Astrocyte of the cerebellum (primary cell): ENCODE measurements around the gene CNNM2.

Source experiments
- DNase-seq: peaks from one replicate; pipeline ENCODE4 v3.0.0-alpha.2; 2011; ENCODE audit warnings: low read depth
- H3K4me3 ChIP-seq: 2 replicates; pipeline ENCODE4 v1.5.1; 2011; ENCODE audit warnings: mild to moderate bottlenecking, low read depth, low read length, moderate library complexity
- in situ Hi-C: cut with HindIII; loops from 2 replicates; pipeline ENCODE4 v1.10.0; 2017; ENCODE audit warnings: low sequenced_read_pairs
- TF ChIP-seq, protein P1 (sequence below): IDR thresholded peaks from 2 replicates; pipeline ENCODE4 v1.5.1; 2012; ENCODE audit warnings: low read length, low read depth, moderate library complexity, mild to moderate bottlenecking; ENCODE audit errors: missing control alignments

CNNM2 gene

DNA sequence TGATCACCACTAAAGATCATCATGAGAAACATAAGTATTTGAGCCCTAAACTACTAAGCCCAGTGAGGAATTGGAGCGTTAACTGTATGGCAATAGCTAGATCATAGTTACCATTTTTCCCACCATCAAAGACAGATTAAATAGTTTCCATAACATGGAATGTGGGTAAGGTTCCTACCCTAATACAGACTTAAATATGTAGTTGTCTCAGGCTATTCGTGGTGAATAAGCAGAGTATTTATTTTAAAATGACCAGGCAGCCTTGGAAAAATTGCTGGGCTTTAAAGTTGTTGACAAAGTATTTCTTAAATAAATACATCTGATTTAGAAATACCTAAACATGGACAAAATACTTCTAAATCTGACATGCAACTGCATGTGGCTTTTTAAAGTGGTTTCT, 168.2 kb downstream of the CNNM2 start:
- DNase-seq = no peak

DNA sequence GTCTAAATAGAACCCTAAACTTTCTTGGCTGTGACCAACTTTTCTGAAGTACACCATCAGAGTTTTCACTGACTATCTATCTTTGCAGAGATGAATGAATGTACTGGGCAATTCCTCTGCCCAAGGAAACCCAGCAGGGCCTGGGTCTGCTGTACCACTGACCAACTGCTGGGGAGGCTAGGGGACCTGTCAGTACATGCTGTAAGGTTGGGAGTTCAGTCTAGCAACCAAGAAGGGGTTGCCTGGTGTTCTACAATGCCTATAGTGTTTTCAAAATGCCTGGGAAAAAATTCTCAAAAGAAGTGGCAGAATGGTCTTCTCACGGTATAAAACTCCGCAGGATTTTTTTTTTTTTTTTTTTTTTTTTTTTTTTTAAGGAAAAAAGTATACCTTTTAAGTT, 168.7 kb downstream of the CNNM2 start:
- TF ChIP-seq, protein P1, sequence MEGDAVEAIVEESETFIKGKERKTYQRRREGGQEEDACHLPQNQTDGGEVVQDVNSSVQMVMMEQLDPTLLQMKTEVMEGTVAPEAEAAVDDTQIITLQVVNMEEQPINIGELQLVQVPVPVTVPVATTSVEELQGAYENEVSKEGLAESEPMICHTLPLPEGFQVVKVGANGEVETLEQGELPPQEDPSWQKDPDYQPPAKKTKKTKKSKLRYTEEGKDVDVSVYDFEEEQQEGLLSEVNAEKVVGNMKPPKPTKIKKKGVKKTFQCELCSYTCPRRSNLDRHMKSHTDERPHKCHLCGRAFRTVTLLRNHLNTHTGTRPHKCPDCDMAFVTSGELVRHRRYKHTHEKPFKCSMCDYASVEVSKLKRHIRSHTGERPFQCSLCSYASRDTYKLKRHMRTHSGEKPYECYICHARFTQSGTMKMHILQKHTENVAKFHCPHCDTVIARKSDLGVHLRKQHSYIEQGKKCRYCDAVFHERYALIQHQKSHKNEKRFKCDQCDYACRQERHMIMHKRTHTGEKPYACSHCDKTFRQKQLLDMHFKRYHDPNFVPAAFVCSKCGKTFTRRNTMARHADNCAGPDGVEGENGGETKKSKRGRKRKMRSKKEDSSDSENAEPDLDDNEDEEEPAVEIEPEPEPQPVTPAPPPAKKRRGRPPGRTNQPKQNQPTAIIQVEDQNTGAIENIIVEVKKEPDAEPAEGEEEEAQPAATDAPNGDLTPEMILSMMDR = no peak
- in situ Hi-C loops = no loop called here

More for the DNA sequence above, 168.2 kb downstream of the CNNM2 start:
- in situ Hi-C loops = no loop called here
- H3K4me3 ChIP-seq = no peak overlapping the region
- TF ChIP-seq, protein P1 = no peak

DNA sequence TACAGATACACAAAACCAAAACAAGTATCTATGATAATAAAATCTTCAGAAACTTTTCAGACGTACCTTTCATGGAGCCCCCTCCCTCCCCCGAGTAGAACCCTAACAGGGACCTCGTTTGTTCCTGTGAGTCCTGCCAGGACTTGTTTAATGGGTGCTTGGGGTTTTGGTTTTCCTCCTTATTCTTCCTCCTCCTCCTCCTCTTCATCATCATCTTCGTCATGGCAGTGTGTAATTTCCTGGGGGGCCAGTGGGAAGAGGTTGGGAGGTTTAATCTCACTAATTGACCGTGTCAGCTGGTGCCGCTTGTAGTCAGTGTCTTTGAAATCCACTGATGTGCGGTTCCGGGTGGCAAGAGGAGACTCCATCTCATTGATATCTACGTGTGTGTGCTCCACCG, 171.4 kb downstream of the CNNM2 start:
- TF ChIP-seq, protein P1 = no peak
- in situ Hi-C loops = no loop called here
- no peak for DNase-seq
- H3K4me3 ChIP-seq = no peak overlapping the region

More for the DNA sequence above, 168.7 kb downstream of the CNNM2 start:
- no peak overlapping the region for H3K4me3 ChIP-seq
- no peak for DNase-seq

DNA sequence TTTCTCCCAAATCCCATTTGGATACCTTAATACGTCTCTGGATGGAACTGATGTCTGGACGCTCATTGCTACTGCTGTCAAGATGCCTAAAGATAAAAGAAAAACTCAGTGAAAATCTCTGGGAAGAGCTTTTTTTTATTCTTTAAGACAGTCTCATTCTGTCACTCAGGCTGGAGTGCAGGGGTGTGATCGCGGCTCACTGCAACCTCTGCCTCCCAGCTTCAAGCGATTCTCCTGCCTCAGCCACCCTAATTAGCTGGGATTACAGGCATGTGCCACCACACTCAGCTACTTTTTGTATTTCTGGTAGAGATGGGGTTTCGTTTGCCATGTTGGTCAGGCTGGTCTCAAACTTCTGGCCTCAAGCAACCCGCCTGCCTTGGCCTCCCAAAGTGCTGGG, 172.8 kb downstream of the CNNM2 start:
- DNase-seq = no peak
- no peak overlapping the region for H3K4me3 ChIP-seq
- TF ChIP-seq, protein P1 = no peak
- in situ Hi-C loops = no loop called here

DNA sequence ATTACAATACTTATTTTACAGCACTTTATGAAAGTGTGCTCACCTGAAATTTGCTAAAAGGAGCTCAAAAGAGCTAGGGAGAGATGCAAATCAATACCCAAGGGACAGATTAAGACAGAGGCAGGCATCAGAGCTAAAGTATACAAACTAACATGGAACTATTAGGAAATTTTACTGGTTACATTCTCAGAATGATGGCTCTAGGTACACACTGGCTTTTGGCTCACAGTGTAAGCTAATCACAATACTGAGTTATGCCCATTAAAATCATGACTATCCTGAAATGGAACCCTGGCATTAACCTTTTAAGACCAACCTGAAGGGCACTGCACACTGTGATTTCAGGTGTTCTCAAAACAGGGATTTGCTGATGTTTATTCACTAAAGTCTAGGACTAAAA, 176.9 kb downstream of the CNNM2 start:
- TF ChIP-seq, protein P1 = no peak
- in situ Hi-C loops = no loop called here
- no peak for DNase-seq
- no peak overlapping the region for H3K4me3 ChIP-seq

DNA sequence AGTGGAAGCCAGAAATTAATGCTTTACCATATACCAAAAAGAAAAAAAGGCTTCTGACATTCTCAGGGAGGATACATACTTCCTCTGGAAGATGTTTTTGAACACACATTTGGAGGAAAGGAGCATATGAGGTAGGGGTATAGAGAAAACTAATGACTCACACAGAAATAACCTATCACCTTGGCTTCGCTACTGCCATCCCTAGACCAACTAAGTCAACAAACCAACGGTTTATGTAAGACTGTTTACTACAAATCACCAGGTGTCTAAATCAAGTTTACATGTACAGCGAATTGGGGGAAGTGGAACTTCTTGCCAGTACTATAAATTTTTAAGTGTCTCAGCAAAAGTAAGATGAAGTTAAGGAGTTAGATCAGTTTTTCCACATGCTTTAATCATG, 178.0 kb downstream of the CNNM2 start:
- H3K4me3 ChIP-seq = no peak overlapping the region
- TF ChIP-seq, protein P1 = no peak
- no peak for DNase-seq
- in situ Hi-C loops = no loop called here

DNA sequence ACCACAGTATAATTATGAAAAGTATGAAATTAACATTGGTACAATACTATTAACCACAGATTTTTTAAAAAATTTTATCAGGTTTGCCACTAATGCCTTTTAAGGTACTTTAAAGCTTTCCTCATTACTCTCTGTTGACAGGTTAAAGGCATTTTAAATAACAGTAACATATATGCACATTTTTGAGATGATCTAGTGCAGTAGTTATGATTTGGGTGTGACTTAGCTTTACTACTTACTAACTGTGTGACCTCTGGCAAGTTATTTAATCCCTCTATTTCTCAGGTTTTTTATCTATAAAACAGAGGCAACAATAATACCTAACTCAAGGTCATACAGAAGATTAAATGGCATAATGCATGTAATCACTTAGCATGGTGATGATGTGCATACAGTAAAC, 180.1 kb downstream of the CNNM2 start:
- H3K4me3 ChIP-seq = no peak overlapping the region
- TF ChIP-seq, protein P1 = no peak
- in situ Hi-C loops = no loop called here
- DNase-seq = no peak
